ENCODE data around the gene SRCAP. TPM values are rescaled to one million over a fixed set of nuclear protein-coding genes. Genes with fewer than 3 reads are reported as not detected.

The SRCAP gene
- total RNA-seq, 2 donors from 2014 or later, result 42.8 to 79.0 TPM

DNA sequence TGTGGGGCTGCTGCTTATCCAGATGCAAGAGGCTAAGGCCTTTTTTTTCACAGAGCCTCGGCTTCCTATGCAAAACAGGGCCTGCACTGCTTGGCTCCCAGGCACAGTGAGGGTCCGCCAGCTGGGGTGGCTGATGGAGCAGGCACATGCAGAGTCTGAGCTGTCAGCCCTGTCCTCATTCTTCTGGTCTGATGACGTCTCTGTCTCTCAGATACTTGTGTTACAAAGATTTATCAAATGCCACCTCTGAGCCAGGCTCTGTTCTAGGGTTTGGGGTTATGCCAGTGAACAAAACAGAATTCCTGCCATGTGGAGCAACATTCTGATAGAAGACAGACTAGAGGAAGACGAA lies 67.9 kb downstream of the SRCAP start:
- intact Hi-C loops (cut with DNase I), result no loop called here
- H3K9me3 ChIP-seq, result no peaks in the 10 kb centered on the region
- peaks cover 35 to 43% of the 10 kb centered on the region in 2 donors for H3K36me3 ChIP-seq
- no peak for TF ChIP-seq POLR2AphosphoS5 (IDR thresholded peaks at IDR 0.05)
- no peak for TF ChIP-seq CTCF (IDR thresholded peaks at IDR 0.05)
- TF ChIP-seq POLR2A (IDR thresholded peaks at IDR 0.05), result no peak
- H3K27me3 ChIP-seq (replicated peaks; ENCODE audit: insufficient read depth), result no peaks in the 10 kb centered on the region
- H3K27ac ChIP-seq, result no peak overlapping the region
- DNase-seq (ENCODE audit: low spot score), result no peak
- H3K4me3 ChIP-seq, result no peak overlapping the region
- peaks cover 12% of the 10 kb centered on the region for H3K4me1 ChIP-seq (replicated peaks)
- WGBS, result 80% methylated on average over 4 of the region's 4 CpGs

DNA sequence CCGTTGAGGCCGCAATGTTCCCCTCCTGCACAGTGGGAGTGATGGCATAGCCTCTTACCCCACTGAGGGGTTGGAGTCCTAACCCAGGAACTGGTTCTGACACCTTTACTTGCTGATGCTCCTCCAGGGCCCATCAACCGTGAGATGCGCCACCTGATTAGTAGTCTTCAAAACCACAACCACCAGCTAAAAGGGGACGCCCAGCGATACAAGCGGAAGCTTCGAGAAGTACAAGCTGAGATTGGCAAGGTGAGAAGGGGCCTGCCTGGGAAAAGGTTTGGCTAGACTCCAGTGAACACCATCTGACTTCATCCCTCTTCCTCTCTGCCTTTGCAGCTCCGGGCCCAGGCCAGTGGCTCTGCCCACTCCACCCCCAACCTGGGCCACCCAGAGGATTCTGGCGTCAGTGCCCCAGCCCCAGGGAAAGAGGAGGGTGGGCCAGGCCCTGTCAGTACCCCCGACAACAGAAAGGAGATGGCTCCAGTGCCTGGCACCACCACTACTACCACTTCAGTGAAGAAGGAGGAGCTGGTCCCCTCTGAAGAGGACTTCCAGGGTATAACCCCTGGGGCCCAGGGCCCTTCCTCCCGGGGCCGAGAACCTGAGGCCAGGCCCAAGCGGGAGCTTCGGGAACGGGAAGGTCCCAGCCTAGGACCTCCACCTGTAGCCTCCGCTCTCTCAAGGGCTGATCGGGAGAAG lies 68.9 kb downstream of the SRCAP start:
- Histone ChIP-seq H3K4me1 (replicated peaks) (peaks cover 11% of the 10 kb centered on the region), H3K36me3 (peaks cover 35 to 49% of the 10 kb centered on the region in 2 donors), H3K27me3 (replicated peaks; ENCODE audit: insufficient read depth) (no peaks in the 10 kb centered on the region), H3K9me3 (no peaks in the 10 kb centered on the region), H3K4me3 (no peak overlapping the region), H3K27ac (no peak overlapping the region)
- 91% methylated on average over 17 of the region's 18 CpGs for WGBS
- TF ChIP-seq POLR2AphosphoS5 (IDR thresholded peaks at IDR 0.05), result no peak
- no peak for TF ChIP-seq CTCF (IDR thresholded peaks at IDR 0.05)
- intact Hi-C loops (cut with DNase I), result no loop called here
- DNase-seq (ENCODE audit: low spot score), result no peak

DNA sequence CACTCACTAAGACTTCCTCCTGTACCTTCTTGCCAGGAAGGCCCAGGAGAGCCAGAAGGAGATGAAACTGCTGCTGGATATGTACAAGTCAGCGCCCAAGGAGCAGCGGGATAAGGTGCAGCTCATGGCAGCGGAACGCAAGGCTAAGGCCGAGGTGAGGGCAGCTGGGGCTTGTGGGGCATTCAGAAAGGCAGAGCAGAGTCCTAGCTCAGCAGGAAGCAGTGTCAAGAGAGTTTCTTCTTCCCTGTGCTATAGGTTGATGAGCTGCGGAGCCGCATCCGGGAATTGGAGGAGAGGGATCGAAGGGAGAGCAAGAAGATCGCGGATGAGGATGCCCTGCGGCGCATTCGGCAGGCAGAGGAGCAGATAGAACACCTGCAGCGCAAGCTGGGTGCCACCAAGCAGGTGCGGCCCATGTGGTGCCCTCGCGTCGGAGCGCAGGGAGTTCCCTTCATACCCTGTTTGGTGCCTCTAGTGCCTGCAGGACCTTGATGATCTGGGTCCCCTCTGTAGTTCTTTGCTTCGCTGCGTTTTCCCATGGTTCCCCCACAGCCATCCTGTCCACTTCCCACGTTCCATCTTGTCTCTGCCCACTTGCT lies 69.7 kb downstream of the SRCAP start:
- Histone ChIP-seq H3K9me3 (no peaks in the 10 kb centered on the region), H3K27ac (no peak overlapping the region), H3K4me3 (no peak overlapping the region), H3K4me1 (replicated peaks) (peaks cover 3% of the 10 kb centered on the region), H3K36me3 (peaks cover 35 to 49% of the 10 kb centered on the region in 2 donors), H3K27me3 (replicated peaks; ENCODE audit: insufficient read depth) (no peaks in the 10 kb centered on the region)
- 95% methylated on average over 23 of the region's 23 CpGs for WGBS
- DNase-seq (ENCODE audit: low spot score), result no peak
- intact Hi-C loops (cut with DNase I), result no loop called here
- no peak for TF ChIP-seq POLR2A (IDR thresholded peaks at IDR 0.05)

DNA sequence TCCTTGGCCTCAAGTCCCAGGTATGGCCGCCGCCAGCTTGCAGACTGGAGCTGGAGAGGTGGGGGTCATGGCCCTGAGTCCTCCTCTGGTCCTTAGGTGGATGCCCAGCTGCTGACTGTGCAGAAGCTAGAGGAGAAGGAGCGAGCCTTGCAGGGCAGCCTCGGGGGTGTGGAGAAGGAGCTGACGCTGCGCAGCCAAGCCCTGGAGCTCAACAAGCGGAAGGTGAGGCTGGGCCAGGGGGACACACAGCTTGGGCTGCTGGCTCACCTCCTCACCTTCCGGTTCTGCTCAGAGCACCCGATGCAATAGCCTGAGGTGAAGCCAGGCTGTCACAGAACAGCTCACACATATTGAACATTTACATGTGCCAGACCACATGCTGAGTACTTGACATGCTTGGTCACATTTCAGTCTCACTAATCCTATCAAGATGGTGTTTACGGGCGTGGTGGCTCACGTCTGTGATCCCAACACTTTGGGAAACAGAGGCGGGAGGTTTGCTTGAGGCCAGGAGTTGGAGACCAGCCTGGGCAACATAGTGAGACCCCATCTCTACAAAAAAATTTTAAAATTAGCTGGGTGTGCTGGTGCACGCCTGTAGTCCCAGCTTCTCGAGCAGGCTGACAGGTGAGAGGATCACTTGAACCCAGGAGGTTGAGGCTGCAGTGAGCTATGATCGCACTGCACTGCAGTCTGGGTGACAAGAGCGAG lies 70.6 kb downstream of the SRCAP start:
- intact Hi-C loops (cut with DNase I), result no loop called here

More for the DNA sequence above, 70.6 kb downstream of the SRCAP start:
- H3K4me3 ChIP-seq, result no peak overlapping the region
- H3K4me1 ChIP-seq (replicated peaks), result no peaks in the 10 kb centered on the region
- 95% methylated on average over 17 of the region's 17 CpGs for WGBS
- no peak overlapping the region for H3K27ac ChIP-seq
- no peaks in the 10 kb centered on the region for H3K27me3 ChIP-seq (replicated peaks; ENCODE audit: insufficient read depth)
- no peak for TF ChIP-seq CTCF (IDR thresholded peaks at IDR 0.05)
- no peak for TF ChIP-seq POLR2AphosphoS5 (IDR thresholded peaks at IDR 0.05)
- no peak for TF ChIP-seq POLR2A (IDR thresholded peaks at IDR 0.05)
- no peak for DNase-seq (ENCODE audit: low spot score)
- peaks cover 34 to 49% of the 10 kb centered on the region in 2 donors for H3K36me3 ChIP-seq
- no peaks in the 10 kb centered on the region for H3K9me3 ChIP-seq
